Activated CD4-positive, alpha-beta T cell treated with anti-CD3 and anti-CD28 coated beads for 24 hours (primary cell): ENCODE results near the gene ACOXL.
A peak's percentile ranks its signal among the peaks of the same experiment; 100 is the strongest.
"Not testable (repeated sequence)": the region's sequence is repeated elsewhere in the genome, so short reads cannot be mapped to it uniquely, and the experiment has no call there.

Experiments used
- DNase-seq, 2 donors: peaks; one replicate each; pipeline ENCODE4 v3.0.0-alpha.2; 2020; ENCODE audit warnings: low read depth in 2 of 2

ACOXL gene

DNA sequence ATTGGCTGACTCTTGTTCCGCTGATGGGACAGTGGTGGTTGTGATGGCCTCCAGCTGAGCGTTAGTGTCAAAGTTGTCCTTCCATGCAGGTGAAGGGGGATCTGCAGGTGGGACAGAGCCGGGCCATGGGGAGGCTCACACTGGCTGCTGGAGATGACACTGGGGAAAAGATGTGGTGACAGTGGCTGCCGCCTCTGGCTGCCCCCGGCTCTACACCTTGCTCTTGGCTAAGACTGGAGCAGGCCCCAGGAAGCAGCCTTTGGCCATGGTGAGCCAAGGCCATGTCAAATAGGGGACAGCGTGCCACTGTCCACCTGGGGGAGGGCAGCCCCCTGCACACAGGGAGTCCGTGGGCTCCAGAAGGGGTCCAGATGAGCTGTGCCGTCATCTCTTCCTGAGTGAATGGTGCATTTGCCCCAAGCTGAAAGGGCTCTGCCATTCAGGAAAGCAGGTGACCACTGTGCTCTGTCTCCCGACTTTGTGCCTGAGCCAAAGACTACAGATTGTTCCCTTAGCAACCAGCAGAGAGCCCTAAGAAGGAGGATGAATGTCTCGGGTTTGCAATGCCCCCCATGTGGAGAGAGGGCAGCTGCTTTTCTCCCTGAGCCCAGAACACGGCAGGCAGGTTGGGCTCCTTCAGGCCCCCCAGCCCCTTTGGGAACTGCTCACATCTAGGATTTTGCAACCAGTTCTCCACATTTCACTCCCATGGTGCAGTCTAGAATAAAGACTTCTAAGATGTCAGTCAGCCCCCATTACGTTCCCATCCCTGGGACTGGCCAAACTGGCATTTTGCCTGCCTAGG is 309.2 kb downstream of the ACOXL start:
- no peak for DNase-seq

DNA sequence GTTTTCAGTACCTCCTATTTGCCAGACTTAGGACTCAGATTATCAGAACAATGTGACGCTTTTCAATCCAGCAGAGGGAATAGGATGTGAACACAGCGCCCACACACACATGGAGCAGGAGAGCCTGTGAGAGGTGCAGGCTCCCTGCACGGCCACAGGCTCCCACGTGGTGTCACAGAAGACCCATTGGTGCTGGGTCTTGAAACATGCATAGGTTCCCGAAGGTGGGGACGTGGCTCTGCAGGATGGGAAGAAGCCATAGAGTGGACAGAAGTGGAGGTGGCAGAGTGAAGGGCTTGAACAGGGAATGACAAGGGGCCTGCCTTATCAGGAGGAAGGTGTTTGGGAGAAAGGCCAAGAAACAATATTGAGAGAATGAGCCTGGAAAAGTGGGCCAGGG is 309.9 kb downstream of the ACOXL start:
- DNase-seq = no peak

DNA sequence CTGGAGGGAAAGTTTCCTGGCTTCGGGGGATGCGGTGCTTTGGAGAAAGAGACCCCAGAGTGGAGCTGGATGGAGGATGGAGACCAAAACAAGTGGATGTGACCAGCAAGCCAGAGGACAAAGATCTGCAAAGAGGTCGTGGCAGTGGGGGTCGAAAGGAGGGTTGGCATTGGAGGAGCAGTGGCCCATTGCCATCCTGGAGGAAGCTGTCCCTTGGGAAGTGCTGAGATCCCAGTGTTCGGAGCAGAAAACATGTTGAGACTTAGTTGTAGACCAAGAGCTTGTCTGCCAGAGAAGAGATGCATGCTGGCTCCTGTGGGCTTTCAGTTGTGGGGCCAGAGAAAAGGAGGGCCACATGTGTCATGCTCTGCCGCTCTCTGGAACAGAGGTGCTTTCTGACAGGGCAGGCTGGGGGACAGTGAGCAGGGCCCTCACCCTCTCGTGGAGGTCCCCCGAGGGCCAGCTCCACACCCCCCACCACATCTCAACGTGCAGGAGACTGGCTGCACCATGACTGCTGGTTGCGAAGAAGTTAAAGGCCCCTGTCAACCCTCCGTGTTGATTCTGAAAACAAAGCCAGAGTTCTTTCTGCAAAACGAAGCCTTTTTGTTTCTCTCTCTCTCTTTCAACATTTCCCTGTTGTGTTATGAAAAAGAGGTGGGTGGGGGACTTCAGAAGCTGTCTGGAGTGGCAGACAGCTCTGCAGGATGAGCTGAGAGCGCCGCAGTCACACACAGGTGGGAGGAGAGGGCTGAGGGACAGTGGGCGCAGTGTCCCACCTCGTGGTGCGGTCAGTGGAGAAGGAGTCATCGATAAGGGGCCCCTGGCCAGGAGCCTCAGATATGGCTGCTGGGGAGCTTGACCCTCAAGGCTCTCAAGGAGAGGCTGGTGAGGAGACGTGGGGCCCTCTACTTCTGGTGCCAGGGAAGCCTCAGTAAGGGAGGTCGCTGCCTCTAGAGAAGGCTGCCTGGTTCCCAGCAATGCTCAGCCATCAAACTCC is 310.7 kb downstream of the ACOXL start:
- no peak for DNase-seq

DNA sequence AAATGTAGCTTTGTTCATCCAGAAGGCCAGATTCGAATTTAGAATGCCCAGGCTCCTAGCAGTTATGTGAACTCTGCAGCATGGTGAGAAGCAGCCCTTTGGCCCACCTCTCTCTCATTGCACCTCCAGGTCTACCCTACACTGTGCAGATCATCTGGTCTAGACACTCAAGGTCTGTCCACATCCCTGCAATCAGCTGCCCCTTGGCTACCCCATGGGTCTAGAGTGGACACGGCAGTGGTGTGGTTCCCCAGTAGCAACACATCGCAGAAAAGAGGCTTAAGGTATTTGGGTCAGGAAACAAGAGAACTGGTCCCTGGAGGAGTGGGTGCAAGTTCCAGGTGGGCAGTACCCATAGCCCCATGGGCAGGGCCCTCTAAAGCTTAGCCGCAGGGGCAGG is 311.7 kb downstream of the ACOXL start:
- no peak for DNase-seq

DNA sequence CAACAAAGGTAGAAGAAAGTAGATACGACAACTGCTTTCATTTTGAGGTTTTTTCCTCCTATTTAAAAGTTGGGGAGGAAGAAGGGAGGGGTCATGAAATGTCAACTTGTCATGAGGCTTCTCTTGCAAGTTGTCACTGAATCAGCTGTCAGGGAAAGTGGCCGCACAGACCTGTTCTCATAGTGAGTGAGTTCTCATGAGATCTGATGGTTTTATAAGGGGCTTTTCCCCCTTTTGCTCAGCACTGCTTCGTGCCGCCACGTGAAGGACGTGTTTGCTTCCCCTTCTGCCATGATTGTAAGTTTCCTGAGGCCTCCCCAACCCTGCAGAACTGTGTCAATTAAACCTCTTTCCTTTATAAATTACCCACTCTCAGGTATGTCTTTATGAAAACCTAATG is 312.9 kb downstream of the ACOXL start:
- DNase-seq = not testable (repeated sequence)

DNA sequence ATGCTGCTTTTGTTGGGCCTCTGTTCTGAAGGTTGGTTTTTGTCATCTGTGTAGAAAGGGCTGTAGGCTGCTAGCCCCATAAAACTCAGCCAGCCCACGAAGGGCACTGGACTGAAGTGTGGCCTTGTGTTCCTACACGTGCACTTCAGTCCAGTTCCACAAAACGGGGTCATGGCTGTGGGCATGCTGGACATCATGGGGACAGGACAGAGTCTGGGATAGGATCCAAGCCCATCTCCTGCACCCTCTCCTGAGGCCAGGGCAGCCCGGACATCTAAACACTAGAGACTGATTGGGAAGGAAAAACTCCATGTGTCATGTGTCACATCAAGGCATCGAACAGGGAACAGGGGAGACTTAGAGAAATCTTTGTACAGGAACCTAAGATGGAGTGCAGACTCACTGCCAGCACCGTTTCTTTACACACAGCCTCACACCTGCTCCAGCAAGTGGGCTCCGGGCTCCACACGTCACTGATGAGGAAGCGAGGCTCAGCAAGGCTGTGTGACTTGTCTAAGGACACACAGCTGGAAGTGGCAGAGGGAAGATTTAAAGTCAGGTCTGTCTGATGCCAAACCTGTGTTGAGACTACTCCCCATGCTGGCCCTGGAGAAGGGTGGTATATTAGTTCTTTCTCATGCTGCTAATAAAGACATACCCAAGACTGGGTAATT is 313.5 kb downstream of the ACOXL start:
- DNase-seq = no peak

DNA sequence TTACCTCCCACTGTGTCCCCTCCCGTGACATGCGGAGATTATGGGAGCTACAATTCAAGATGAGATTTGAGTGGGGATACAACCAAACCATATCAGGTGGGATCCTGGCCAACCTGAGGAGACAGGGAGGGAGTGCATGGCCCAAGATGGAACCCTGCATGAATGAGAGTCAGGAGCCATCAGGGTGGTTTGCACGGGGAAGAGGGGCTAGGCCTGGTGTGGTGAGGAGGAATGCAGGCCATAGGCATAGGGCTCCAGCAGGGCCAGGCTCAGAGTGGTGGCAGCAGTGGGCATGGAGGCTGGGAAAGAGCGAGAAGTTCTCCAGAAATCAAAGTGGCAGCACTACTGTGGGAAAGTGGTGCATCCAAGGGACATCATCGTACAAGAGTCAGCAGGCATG is 314.3 kb downstream of the ACOXL start:
- no peak for DNase-seq

DNA sequence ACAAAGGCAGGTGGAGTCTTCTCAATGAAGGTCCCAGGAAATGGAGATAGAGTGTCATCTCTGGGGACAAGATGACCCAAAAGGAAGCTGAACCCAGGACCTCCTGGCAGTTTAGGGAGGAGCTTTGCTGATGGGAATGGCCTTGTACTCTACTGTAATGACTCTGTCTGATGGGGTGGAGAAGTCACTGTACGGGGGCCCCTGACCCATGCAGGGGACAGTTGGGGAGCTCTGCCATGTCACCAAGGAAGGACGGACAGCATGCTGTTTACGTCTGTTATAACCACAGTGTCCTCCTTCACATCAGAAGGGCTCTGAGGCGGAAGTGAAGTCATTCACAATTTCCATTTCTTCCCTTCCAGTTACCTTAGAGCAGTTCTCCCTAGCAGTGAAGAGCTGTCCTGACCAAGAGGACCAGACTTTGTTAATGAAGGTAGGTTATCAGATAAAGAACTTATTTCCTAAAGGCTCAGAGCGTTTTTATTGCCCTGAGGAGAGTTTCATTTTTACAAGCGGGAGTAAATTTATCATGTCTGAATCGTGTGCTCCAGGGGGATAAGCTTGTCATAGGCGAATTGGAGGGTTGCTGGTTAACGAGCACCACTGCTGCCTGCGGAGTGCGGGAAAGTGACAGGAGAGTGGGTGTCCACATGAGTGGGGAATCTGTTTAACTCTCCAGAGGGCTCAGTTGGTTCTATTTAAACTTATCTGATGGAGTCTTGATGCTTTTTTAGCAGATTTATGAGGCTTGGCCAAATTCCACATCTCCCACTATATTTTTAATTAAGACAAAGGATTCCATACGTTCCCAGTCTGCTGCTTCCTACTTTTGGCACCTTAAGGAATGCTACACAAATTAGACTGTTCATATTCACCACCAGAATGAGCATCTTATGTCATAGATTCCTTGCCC is 316.7 kb downstream of the ACOXL start:
- no peak for DNase-seq

DNA sequence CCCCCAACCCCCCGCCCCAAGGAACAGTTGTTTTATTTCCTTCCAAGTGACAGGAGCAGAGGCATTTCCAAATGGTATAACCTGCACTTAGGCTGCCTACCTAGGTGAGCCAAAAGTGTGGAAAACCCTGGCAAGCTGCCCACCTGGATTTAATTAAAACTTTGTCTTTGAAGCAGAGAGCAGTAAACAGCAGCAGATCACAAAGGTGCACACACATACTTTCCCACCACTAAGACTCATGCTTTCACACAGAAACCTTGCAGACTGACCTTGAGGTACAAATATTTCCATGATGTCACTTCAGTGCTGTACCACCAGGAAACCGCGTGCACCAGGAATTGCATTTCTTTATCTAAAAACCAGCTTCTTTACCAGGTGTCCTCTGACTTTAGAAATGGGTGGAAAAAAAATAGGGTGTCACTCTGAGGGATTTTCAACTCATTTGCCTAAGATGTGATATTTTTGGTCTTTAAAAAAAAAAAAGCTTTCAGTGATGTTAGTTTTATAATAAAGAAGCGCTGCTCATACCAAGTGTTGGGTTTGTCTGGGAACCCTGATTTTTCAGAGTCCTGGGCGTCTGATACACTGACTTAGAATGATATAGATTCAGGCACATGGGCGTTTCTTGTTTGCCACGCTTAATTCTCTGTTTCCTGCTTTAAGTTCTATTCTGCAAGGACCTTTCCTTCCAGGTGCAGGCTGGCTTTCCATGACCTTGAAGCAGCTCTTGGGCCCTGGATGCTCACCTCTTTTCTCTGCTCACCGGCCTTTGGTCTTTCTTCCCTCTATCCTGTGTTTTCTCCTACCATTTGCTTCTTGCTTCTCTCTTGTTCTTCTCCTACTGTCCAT is 317.6 kb downstream of the ACOXL start:
- no peak for DNase-seq

DNA sequence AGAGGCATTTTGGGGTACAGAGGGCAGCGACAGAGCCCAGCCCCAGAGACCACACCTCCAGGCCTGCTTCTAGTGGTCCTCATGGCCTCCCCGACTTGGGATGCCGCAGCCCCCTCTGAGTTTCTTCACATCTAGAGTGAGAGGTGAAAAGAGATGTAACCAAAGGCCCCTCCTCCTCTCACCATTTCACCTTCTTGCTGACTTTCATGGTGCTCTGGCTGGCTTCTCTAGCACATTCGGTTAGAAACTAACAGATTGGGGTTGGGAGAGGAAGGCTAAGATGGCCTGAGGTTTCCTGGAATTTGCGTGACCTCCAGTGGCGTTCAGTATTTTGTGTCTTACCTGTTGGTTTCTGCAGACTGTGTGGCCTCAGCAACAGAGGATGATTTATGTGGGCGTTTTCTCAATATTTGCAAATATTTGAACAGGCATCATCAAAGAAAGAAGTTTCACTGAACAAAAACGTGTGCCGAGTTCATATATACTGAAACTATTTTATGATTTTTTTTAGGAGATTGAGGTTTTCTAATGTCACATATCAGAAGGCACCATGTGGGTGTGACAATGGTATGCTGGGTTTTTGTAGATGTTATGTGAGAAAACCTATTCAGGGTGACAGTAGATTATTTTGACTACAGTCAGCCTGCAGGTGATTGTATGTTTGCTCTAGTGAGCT is 318.5 kb downstream of the ACOXL start:
- DNase-seq = no peak

DNA sequence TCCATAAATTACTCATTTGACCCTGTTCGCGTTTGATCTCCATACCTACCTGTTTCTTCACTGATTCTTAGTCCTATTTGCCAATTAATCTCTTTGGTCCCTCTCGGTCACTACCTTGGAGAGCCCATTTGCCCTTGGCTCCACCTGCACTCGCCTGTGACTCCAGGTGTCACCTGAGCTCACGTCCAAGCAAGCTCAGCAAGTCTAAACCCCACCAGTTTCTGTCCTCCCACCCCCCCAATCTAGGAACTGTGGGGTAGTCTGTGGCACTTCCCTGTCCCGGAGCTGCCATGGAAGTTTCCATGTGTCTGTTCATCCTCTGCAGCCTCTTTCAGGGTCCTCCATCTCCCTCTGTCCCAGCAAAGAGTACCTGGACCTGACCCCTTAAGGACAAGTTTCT is 320.2 kb downstream of the ACOXL start:
- DNase-seq = no peak

DNA sequence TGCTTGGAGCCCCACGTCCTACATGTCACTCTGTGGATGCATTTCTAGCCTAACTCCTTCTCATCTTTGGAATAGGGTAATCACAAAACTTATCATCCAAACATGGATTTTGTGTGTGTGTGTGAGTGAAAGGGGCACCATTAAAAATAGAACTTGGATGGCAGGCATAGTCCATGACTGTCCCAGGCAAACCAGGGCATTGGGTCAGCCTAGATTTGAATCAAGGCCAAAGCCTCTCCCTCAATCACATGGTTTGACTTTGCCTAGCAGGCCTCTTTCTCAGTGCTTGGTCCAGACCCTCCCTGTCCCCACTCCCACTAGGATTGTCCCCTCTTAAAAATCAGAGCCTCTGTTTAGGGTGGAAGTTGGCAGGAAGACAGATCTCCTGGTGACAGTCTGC is 320.9 kb downstream of the ACOXL start:
- no peak for DNase-seq

DNA sequence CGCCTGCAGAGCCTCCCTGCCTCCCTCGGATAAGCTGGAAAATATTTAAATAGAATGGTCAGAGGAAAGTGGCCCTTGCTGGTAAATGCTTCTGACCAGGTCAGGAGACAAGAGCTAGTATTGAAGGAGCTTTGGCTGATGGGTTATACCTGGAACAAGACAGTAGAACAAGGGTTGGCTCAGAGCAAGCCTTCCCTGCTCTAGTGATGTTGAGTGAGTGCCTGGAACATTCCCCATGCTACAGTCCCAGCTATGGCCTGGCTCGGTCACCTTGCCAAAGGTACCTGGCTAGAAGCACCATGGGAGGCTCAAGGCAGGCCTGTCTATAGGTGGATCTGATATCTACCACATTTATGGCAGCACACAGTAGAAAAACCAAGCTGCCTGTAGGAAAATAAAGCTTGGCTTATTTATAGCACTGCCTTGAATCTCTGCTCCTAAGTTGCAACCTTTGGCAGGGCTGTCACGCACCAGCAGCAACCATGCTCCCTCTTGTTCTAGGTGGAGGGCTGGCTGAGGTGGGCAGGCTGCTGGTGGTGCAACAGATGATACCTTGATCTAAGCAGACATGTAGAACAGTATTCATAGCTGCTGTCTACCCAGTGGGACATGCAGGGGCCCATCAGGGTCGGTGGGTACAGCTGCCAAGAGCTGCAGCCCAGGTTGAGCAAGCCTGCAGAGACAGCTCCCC is 321.6 kb downstream of the ACOXL start:
- no peak for DNase-seq

DNA sequence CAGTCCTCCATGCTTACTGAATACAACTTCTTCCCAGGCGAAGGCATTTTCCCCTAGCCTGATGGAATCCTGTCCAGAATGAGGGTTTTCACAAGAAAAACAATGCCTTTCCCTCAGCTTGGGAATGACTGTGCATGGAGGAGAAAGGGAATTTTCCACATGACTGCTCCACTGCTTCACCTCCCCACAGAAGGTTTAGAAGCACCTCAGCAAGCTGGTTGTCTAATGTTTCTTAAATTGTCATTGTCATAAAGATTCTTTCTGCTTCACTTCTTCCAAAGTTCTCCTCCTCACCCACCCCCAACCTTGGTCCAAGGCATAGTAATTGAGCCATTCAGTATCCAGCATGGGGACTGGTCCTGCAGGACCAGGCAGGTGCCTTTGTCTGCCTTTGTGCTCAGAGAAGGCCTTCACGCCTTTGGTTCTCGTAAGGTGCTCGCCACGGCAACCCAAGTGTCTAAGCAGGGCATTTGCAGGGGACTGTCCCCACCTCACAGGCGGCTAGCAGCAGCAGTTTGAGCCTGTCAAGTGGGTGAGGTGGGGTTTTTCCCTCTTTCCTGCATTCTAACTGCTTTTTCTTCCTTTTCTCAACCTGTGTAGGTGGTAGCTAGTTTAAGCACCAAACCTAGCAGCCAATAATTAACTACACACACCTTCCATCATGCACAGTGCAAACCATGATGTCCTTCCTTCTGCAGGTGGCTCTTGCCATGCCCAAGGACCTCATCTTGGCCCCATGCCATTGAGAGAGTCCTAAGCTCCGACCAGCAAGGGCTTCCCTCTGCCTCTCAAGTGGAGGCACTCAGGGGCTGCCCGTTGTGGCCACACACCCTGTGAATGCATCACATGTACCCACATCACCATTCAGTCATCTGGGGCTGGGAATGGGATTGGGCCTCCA is 322.7 kb downstream of the ACOXL start:
- DNase-seq = peak; percentile 33 to 47

DNA sequence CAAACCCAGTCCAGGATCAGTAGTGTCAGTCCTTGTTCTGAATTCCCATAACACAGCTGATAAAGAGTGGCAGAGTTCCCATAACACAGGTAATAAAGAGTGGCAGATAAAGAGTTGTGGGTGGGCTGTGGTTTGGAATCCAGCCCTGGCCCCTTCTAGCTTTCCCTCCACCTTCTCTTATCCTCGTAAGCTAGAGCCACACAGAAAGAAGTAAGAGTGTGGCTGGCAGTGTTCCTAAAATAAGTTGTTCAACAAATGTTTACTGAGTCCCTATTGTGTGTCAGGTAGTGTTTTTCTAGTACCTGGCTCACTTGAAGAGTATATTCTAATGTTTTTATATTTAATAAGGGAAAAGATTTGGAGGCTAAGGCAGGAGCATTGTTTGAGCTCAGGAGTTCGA is 323.4 kb downstream of the ACOXL start:
- DNase-seq = no peak

DNA sequence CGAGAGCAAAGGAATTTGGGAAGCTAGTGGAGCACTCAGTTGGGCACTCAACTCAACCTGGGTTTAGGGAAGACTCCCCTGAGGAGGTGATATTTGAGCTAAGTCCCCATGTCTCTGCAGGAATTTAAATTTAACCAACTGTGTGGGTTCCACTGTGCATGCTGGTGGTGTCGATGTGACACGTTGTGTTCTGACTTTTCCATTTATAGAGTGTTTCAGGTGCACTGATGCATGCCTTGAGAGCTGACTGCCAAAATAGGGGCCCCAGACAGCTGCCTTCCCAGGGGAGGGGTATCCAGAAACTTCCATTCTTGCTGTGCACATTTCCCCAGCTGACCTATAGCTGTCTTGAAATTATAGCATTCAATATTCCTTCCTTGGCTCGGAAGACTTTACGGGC is 324.7 kb downstream of the ACOXL start:
- DNase-seq = no peak

DNA sequence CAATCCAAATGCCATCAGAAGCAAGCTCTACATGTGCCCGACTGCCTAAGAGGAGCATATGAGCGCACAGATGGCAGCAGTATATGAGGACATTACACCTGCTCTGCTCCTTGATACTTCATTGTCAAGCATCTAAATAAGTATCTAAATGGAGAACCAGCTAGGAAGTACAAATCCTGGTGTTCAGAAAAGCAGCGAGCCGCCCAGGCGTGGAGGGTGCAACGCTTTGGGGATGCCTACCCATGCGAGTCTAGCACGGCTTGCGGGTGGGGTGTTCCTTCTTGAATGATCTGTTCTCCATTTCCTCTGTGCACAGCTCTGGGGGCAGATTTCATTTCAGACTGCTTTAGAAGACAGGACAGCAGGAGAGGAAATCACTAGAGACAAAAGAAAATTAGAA is 325.3 kb downstream of the ACOXL start:
- DNase-seq = no peak

DNA sequence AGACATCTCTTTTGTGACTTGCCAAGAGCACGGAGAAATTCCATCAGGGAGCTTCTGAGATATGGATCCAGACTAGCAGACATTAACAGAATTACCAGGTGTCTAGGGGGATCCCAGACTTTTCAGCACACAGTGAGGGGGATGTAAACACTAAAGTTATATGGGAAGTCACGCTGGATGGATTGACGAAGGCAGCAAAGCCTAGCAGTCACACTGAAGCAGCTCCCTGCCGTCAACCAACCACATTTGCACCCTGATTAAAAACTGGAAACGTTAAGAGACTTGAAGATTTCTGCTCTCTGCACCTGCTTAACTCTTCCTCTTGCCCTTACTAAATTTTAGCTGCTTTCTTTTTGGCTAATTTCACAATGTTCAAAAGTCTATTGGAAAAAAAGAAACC is 325.9 kb downstream of the ACOXL start:
- DNase-seq = no peak
